Measurements from ENCODE around the gene GTF2H1. TPM values are rescaled to one million over a fixed set of nuclear protein-coding genes. Genes with fewer than 3 reads are reported as not detected.

GTF2H1 gene
- total RNA-seq, 1 donor from 2014 or later = 30.8 TPM

GRCh38 chr11:18294862-18295261 is 27.5 kb upstream of the GTF2H1 start:
- TF ChIP-seq, protein P1, sequence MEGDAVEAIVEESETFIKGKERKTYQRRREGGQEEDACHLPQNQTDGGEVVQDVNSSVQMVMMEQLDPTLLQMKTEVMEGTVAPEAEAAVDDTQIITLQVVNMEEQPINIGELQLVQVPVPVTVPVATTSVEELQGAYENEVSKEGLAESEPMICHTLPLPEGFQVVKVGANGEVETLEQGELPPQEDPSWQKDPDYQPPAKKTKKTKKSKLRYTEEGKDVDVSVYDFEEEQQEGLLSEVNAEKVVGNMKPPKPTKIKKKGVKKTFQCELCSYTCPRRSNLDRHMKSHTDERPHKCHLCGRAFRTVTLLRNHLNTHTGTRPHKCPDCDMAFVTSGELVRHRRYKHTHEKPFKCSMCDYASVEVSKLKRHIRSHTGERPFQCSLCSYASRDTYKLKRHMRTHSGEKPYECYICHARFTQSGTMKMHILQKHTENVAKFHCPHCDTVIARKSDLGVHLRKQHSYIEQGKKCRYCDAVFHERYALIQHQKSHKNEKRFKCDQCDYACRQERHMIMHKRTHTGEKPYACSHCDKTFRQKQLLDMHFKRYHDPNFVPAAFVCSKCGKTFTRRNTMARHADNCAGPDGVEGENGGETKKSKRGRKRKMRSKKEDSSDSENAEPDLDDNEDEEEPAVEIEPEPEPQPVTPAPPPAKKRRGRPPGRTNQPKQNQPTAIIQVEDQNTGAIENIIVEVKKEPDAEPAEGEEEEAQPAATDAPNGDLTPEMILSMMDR (conservative IDR thresholded peaks at IDR 0.05; ENCODE audit: low read depth, low read length) = no peak
- DNase-seq (ENCODE audit: low read depth) = no peak
- no peak overlapping the region for H3K4me3 ChIP-seq (ENCODE audit: low read depth, low read length)

- no peak overlapping the region for H3K4me3 ChIP-seq (ENCODE audit: low read depth, low read length)
- TF ChIP-seq, protein P1 (conservative IDR thresholded peaks at IDR 0.05; ENCODE audit: low read depth, low read length) = no peak
- no peak for DNase-seq (ENCODE audit: low read depth)
Measured at GRCh38 chr11:18295316-18295715, 27.1 kb upstream of the GTF2H1 start.

DNA sequence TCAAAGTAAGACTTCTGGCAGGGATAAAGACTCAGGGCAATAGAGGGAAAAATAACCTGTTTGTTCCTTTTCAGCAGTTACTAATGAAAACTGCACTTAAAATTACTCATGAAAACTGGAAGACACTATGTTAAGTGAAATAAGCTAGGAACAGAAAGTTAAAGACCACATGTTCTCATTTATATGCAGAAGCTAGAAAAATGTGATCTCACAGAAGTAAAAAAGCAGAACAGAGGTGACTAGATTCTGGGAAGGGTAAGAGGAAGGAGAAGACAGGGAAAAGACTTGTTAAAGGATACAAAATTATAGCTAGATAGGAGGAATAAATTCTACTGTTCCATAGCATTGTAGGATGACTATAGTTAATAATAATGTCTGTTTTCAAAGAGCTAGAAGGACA is 22.6 kb upstream of the GTF2H1 start:
- DNase-seq (ENCODE audit: low read depth) = no peak
- TF ChIP-seq, protein P1 (conservative IDR thresholded peaks at IDR 0.05; ENCODE audit: low read depth, low read length) = no peak
- H3K4me3 ChIP-seq (ENCODE audit: low read depth, low read length) = no peak overlapping the region

GRCh38 chr11:18304745-18305144 is 17.6 kb upstream of the GTF2H1 start:
- TF ChIP-seq, protein P1 (conservative IDR thresholded peaks at IDR 0.05; ENCODE audit: low read depth, low read length) = no peak
- no peak for DNase-seq (ENCODE audit: low read depth)
- no peak overlapping the region for H3K4me3 ChIP-seq (ENCODE audit: low read depth, low read length)

- TF ChIP-seq, protein P1 (conservative IDR thresholded peaks at IDR 0.05; ENCODE audit: low read depth, low read length) = no peak
- DNase-seq (ENCODE audit: low read depth) = no peak
Measured at GRCh38 chr11:18307461-18308139, 14.8 kb upstream of the GTF2H1 start.

GRCh38 chr11:18308242-18308641 is 14.1 kb upstream of the GTF2H1 start:
- TF ChIP-seq, protein P1 (conservative IDR thresholded peaks at IDR 0.05; ENCODE audit: low read depth, low read length) = no peak
- no peak for DNase-seq (ENCODE audit: low read depth)
- no peak overlapping the region for H3K4me3 ChIP-seq (ENCODE audit: low read depth, low read length)

More at GRCh38 chr11:18307461-18308139, 14.8 kb upstream of the GTF2H1 start:
- H3K4me3 ChIP-seq (ENCODE audit: low read depth, low read length) = no peak overlapping the region

- peak; percentile 42 for DNase-seq (ENCODE audit: low read depth)
- TF ChIP-seq, protein P1 (conservative IDR thresholded peaks at IDR 0.05; ENCODE audit: low read depth, low read length) = no peak
Measured at GRCh38 chr11:18309691-18310090, 12.7 kb upstream of the GTF2H1 start.

More at GRCh38 chr11:18309691-18310090, 12.7 kb upstream of the GTF2H1 start:
- no peak overlapping the region for H3K4me3 ChIP-seq (ENCODE audit: low read depth, low read length)
